ENCODE data around the gene SCN1B. TPM values are rescaled to one million over a fixed set of nuclear protein-coding genes. Genes with fewer than 3 reads are reported as not detected.
"Not testable (repeated sequence)": the region's sequence is repeated elsewhere in the genome, so short reads cannot be mapped to it uniquely, and the experiment has no call there.

The SCN1B gene
- total and polyA plus RNA-seq, 12 donors, result 24.5 to 70.5 (median 41.5) TPM

DNA sequence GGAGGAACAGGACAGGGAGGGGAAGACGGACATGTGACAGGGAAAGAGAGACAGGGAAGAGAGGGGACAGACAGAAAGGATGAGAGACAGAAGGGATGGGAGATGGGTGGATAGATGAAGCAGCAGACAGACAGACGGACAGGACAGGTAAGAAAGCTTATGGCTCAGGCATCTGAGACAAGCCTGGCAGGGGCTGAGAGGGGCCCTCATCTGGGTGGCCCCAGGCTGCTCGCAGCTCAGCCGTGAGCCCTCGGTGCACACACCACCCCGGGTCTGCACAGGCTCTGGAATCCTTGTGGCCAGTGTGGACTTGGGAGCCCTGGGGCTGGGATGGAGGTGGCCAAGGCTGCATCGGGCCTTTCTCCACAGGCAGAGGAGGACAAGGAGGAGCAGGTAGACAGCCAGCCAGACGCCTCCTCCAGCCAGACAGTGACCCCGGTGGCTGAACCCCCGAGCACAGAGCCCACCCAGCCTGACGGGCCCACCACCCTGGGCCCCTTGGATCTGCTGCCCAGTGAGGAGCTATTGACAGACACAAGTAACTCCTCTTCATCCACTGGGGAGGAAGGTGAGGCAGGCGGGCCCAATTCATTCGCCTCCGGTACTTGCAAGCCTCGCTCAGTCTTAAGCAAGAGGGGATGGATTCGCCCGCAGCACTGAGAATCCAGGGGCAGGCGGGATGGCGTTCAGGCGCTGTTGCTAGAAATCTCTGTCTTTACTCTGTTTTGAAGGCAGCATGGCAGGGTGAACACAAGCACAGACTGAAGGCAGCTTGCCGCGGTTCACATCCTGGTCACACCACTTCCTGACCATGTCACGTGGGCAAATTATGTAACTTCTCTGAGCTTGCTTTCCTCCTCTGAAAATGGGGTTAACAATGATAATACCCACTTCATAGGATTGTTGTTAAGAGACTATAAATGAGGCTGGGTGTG is 16.2 kb upstream of the SCN1B start:
- peaks cover 2 to 58% (median 18%) of the 10 kb centered on the region in 9 donors for H3K4me1 ChIP-seq
- H3K27me3 ChIP-seq, result no peaks in the 10 kb centered on the region
- 87 to 90% methylated on average over 23 of the region's 23 CpGs for WGBS, 2 donors
- H3K27ac ChIP-seq, result peak overlapping the region in 2 of 10 donors; percentile 72 to 73
- ATAC-seq, result peak in 1 of 8 donors; percentile 27
- intact Hi-C loops (cut with DNase I), result loop anchor here (1.0 to 5.0 kb wide), 3 partner anchors 41 to 42 kb away; no protein-coding TSS in a partner anchor
- no peaks in the 10 kb centered on the region for H3K9me3 ChIP-seq
- H3K4me3 ChIP-seq, result no peak overlapping the region
- peaks cover 0 to 93% (median 50%) of the 10 kb centered on the region in 9 donors for H3K36me3 ChIP-seq
- no peak for DNase-seq
- TF ChIP-seq, protein P1, sequence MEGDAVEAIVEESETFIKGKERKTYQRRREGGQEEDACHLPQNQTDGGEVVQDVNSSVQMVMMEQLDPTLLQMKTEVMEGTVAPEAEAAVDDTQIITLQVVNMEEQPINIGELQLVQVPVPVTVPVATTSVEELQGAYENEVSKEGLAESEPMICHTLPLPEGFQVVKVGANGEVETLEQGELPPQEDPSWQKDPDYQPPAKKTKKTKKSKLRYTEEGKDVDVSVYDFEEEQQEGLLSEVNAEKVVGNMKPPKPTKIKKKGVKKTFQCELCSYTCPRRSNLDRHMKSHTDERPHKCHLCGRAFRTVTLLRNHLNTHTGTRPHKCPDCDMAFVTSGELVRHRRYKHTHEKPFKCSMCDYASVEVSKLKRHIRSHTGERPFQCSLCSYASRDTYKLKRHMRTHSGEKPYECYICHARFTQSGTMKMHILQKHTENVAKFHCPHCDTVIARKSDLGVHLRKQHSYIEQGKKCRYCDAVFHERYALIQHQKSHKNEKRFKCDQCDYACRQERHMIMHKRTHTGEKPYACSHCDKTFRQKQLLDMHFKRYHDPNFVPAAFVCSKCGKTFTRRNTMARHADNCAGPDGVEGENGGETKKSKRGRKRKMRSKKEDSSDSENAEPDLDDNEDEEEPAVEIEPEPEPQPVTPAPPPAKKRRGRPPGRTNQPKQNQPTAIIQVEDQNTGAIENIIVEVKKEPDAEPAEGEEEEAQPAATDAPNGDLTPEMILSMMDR (IDR thresholded peaks at IDR 0.05), result no peak

DNA sequence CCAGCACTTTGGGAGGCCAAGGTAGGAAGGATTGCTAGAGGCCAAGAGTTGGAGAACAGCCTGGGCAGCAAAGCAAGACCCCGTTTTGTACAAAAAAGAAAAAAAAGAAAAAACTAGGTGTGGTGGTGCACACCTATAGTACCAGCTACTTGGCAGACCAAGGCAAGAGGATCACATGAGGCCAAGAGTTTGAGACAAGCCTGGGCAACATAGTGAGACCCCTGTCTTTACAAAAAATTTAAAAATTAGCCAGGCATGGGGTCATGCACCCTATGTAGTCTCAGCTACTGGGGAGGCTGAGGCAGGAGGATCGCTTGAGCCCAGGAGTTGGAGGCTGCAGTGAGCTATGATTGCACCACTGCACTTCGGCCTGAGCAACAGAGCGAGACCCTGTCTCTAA is 15.5 kb upstream of the SCN1B start:
- H3K9me3 ChIP-seq, DNase-seq, H3K4me3 ChIP-seq, H3K27me3 ChIP-seq, ATAC-seq: not testable (repeated sequence)
- intact Hi-C loops (cut with DNase I), result loop anchor here in 1 of 10 donors (5.0 kb wide), 1 partner anchor 42 kb away; no protein-coding TSS in a partner anchor
- peaks cover 2 to 52% (median 18%) of the 10 kb centered on the region in 9 donors for H3K4me1 ChIP-seq
- peak overlapping the region in 1 of 10 donors; percentile 72 for H3K27ac ChIP-seq
- H3K36me3 ChIP-seq, result peaks cover 0 to 93% (median 50%) of the 10 kb centered on the region in 9 donors
- 96% methylated on average over 4 of the region's 4 CpGs for WGBS, 2 donors

DNA sequence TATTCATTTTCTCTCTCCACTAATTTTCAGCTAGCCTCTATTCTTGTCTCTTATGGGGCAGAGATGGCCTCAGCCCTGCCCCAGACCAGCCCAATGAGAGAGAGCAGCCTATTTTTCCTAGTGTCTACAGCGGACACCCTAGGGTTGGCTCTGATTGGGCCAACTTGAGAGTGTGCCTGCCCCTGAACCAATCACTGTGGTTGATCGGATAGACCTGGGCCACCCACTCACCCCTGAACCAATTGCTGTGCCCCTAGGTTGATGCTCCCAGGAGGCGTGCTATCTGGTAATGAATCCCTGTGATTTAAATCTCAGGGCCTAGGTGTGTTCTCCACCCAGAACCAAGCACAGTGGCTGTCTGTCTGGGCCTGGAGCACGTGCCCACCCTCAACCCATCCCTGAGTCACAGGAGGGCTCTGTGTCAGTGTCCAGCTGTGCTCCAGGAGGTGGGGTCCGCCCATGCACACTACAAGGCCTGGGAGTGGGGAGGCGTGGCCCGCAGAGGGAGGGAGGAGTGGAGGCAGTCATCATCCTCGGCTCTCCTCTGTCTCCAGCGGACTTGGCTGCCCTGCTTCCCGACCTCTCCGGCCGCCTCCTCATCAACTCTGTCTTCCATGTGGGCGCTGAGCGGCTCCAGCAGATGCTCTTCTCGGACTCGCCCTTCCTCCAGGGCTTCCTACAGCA is 14.9 kb upstream of the SCN1B start:
- intact Hi-C loops (cut with DNase I), result no loop called here
- peak in 1 of 8 donors; percentile 41 for ATAC-seq
- TF ChIP-seq, protein P1 (IDR thresholded peaks at IDR 0.05), result no peak
- no peak for DNase-seq
- Histone ChIP-seq H3K9me3 (no peaks in the 10 kb centered on the region), H3K4me3 (no peak overlapping the region), H3K27ac (peak overlapping the region in 1 of 10 donors; percentile 72), H3K27me3 (no peaks in the 10 kb centered on the region), H3K36me3 (peaks cover 0 to 93% (median 48%) of the 10 kb centered on the region in 9 donors), H3K4me1 (peaks cover 2 to 51% (median 18%) of the 10 kb centered on the region in 9 donors)
- 81 to 88% methylated on average over 16 of the region's 16 CpGs for WGBS, 2 donors

DNA sequence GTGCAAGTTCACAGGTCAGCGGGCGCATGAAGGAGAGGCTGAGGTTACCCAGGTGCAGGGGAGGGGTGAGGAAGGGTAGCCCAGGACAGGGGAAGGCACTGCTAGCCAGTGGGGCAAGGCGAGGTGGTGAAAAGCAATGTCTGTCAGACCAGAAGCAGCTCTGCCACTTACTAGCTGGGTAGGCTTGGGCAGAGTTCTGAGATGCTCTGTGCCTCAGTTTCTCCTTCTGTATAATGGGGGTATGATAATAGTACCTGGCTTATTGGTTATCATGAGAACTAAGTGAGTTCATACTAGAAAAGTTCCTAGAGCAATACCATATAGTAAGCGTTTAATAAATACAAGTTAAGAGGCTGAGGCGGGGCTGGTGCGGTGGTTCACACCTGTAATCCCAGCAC is 14.3 kb upstream of the SCN1B start:
- no peak overlapping the region for H3K4me3 ChIP-seq
- no peaks in the 10 kb centered on the region for H3K9me3 ChIP-seq
- DNase-seq (no peak), ATAC-seq (no peak)
- no peak overlapping the region for H3K27ac ChIP-seq
- intact Hi-C loops (cut with DNase I), result no loop called here
- H3K4me1 ChIP-seq, result peaks cover 2 to 47% (median 18%) of the 10 kb centered on the region in 9 donors
- TF ChIP-seq, protein P1 (IDR thresholded peaks at IDR 0.05), result no peak
- H3K27me3 ChIP-seq, result no peaks in the 10 kb centered on the region
- WGBS, 2 donors, result 95 to 97% methylated on average over 6 of the region's 6 CpGs
- peaks cover 0 to 93% (median 50%) of the 10 kb centered on the region in 9 donors for H3K36me3 ChIP-seq
